ENCODE results near the gene HSD17B2.
"Not testable (repeated sequence)": the region's sequence is repeated elsewhere in the genome, so short reads cannot be mapped to it uniquely, and the experiment has no call there.

DNA sequence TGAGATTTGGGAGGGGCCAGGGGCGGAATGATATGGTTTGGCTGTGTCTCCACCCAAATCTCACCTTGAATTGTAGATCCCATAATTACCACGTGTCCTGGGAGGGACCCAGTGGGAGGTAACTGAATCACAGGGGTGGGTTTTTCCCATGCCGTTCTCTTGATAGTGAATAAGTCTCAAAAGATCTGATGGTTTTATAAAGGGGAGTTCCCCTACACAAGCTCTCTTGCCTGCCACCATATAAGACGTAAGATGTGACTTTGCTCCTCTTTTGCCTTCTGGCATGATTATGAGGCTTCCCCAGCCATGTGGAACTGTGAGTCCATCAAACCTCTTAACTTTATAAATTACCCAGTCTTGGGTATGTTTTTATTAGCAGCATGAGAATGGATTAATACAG, 25.3 kb upstream of the HSD17B2 start:
- TF ChIP-seq, protein P1, sequence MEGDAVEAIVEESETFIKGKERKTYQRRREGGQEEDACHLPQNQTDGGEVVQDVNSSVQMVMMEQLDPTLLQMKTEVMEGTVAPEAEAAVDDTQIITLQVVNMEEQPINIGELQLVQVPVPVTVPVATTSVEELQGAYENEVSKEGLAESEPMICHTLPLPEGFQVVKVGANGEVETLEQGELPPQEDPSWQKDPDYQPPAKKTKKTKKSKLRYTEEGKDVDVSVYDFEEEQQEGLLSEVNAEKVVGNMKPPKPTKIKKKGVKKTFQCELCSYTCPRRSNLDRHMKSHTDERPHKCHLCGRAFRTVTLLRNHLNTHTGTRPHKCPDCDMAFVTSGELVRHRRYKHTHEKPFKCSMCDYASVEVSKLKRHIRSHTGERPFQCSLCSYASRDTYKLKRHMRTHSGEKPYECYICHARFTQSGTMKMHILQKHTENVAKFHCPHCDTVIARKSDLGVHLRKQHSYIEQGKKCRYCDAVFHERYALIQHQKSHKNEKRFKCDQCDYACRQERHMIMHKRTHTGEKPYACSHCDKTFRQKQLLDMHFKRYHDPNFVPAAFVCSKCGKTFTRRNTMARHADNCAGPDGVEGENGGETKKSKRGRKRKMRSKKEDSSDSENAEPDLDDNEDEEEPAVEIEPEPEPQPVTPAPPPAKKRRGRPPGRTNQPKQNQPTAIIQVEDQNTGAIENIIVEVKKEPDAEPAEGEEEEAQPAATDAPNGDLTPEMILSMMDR (IDR thresholded peaks at IDR 0.05; ENCODE audit: low read depth, low read length, poor library complexity, severe bottlenecking): not testable (repeated sequence)
- TF ChIP-seq EZH2phosphoT487 (IDR thresholded peaks at IDR 0.05; ENCODE audit: borderline replicate concordance, low read length): not testable (repeated sequence)
